Activated naive CD8-positive, alpha-beta T cell (primary cell): Measurements from ENCODE around the gene P2RY12.

Experiments
- H3K27ac Mint-ChIP-seq: one replicate; pipeline ENCODE4 v1.8.0; 2021; ENCODE audit warnings: mixed read lengths
- H3K27me3 Mint-ChIP-seq: one replicate; pipeline ENCODE4 v1.8.0; 2021; ENCODE audit warnings: mixed read lengths
- H3K36me3 Mint-ChIP-seq: one replicate; pipeline ENCODE4 v1.8.0; 2021; ENCODE audit warnings: mixed read lengths
- H3K4me1 Mint-ChIP-seq: one replicate; pipeline ENCODE4 v1.8.0; 2021; ENCODE audit warnings: low read depth, mixed read lengths
- H3K4me3 Mint-ChIP-seq: one replicate; pipeline ENCODE4 v1.8.0; 2021; ENCODE audit warnings: mild to moderate bottlenecking, mixed read lengths
- H3K9me3 Mint-ChIP-seq: one replicate; pipeline ENCODE4 v1.8.0; 2021; ENCODE audit warnings: low read depth, mixed read lengths

P2RY12 gene

GRCh38 chr3:151293127-151293526, 91.4 kb downstream of the P2RY12 start:
- Mint-ChIP-seq H3K27ac (no peak overlapping the region), H3K9me3 (no peaks in the 10 kb centered on the region), H3K36me3 (no peaks in the 10 kb centered on the region), H3K27me3 (no peaks in the 10 kb centered on the region), H3K4me3 (no peak overlapping the region), H3K4me1 (no peaks in the 10 kb centered on the region)

- no peak overlapping the region for H3K4me3 Mint-ChIP-seq
- no peaks in the 10 kb centered on the region for H3K27me3 Mint-ChIP-seq
- H3K9me3 Mint-ChIP-seq, result no peaks in the 10 kb centered on the region
- H3K36me3 Mint-ChIP-seq, result no peaks in the 10 kb centered on the region
- no peak overlapping the region for H3K27ac Mint-ChIP-seq
- no peaks in the 10 kb centered on the region for H3K4me1 Mint-ChIP-seq
These were observed 93.9 kb downstream of the P2RY12 start for GRCh38 chr3:151290673-151291072.

DNA sequence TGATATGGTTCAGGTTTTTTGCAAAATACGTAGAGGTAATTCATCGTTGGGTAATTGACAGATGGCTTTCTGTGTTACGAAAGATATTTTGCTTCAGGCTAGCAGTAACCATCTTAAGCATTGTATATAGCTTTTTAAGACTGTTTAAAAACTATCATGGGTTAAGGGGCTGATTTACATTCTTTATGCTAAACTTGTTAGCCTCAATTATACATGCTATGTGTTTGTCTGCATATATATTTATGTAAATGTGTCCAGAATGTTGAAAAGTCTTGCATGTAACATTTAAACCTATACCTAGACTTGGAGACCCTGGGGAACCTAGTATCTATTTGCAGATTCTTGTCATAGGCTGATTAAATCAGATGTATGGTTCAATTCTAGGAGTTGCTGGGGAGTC, 95.1 kb downstream of the P2RY12 start:
- H3K9me3 Mint-ChIP-seq, result no peaks in the 10 kb centered on the region
- H3K4me1 Mint-ChIP-seq, result no peaks in the 10 kb centered on the region
- no peak overlapping the region for H3K27ac Mint-ChIP-seq
- no peaks in the 10 kb centered on the region for H3K36me3 Mint-ChIP-seq
- no peak overlapping the region for H3K4me3 Mint-ChIP-seq
- no peaks in the 10 kb centered on the region for H3K27me3 Mint-ChIP-seq
